ENCODE results near the gene PROSER3.

The PROSER3 gene

DNA sequence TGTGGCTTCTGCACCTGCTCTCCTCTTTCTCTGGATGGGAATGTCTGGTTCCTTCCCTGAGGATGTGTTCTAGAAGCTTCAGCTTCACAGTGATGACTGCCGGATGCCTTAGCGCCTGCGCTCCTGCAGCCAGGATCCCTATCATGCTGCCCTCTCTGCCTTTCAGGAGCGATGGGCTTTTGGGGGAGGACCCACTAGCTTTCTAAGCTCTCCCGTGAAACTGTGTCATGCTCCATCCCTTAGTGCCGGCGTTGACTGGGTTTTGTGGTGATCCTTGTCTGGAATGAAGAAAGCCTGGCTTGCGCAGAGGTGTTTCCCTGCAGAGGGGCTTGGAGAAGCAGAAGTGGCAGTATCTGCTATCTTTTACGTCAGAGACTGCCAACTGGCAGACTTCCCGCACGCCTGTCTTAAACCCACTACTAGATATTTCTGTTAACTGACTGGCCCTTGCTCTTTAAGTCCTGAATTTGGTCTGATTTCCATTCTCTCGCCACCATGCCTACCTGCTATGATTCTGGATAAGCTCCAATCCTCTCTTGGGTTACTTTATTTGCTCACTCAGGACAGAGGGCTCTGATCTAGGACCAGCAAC lies 44.0 kb upstream of the PROSER3 start:
- H3K4me3 ChIP-seq (ENCODE audit: low read depth, low read length) = no peak overlapping the region

DNA sequence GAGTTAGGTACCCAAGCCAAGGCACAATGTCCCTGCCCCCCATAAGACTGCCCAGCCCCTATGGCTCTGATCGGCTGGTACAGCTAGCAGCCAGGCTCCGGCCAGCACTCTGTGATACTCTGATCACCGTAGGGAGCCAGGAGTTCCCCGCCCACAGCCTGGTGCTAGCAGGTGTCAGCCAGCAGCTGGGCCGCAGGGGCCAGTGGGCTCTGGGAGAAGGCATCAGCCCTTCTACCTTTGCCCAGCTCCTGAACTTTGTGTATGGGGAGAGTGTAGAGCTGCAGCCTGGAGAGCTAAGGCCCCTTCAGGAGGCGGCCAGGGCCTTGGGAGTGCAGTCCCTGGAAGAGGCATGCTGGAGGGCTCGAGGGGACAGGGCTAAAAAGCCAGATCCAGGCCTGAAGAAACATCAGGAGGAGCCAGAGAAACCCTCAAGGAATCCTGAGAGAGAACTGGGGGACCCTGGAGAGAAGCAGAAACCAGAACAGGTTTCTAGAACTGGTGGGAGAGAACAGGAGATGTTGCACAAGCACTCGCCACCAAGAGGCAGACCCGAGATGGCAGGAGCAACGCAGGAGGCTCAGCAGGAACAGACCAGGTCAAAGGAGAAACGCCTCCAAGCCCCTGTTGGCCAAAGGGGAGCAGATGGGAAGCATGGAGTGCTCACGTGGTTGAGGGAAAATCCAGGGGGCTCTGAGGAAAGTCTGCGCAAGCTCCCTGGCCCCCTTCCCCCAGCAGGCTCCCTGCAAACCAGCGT lies 43.2 kb upstream of the PROSER3 start:
- DNase-seq (ENCODE audit: low read depth) = peak; percentile 23
- TF ChIP-seq POLR2A (IDR thresholded peaks at IDR 0.05; ENCODE audit: extremely low read depth, insufficient read length) (no peak), MYC (IDR thresholded peaks at IDR 0.05; ENCODE audit: low read depth, low read length) (no peak)
- TF ChIP-seq, protein P1, sequence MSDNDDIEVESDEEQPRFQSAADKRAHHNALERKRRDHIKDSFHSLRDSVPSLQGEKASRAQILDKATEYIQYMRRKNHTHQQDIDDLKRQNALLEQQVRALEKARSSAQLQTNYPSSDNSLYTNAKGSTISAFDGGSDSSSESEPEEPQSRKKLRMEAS (IDR thresholded peaks at IDR 0.05; ENCODE audit: low read depth, low read length) = no peak
- TF ChIP-seq, protein P2, sequence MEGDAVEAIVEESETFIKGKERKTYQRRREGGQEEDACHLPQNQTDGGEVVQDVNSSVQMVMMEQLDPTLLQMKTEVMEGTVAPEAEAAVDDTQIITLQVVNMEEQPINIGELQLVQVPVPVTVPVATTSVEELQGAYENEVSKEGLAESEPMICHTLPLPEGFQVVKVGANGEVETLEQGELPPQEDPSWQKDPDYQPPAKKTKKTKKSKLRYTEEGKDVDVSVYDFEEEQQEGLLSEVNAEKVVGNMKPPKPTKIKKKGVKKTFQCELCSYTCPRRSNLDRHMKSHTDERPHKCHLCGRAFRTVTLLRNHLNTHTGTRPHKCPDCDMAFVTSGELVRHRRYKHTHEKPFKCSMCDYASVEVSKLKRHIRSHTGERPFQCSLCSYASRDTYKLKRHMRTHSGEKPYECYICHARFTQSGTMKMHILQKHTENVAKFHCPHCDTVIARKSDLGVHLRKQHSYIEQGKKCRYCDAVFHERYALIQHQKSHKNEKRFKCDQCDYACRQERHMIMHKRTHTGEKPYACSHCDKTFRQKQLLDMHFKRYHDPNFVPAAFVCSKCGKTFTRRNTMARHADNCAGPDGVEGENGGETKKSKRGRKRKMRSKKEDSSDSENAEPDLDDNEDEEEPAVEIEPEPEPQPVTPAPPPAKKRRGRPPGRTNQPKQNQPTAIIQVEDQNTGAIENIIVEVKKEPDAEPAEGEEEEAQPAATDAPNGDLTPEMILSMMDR (IDR thresholded peaks at IDR 0.05; ENCODE audit: low read depth, low read length) = no peak
- no peak overlapping the region for H3K4me3 ChIP-seq (ENCODE audit: low read depth, low read length)

More for the DNA sequence above, 44.0 kb upstream of the PROSER3 start:
- no peak for DNase-seq (ENCODE audit: low read depth)
- no peak for TF ChIP-seq MYC (IDR thresholded peaks at IDR 0.05; ENCODE audit: low read depth, low read length)

DNA sequence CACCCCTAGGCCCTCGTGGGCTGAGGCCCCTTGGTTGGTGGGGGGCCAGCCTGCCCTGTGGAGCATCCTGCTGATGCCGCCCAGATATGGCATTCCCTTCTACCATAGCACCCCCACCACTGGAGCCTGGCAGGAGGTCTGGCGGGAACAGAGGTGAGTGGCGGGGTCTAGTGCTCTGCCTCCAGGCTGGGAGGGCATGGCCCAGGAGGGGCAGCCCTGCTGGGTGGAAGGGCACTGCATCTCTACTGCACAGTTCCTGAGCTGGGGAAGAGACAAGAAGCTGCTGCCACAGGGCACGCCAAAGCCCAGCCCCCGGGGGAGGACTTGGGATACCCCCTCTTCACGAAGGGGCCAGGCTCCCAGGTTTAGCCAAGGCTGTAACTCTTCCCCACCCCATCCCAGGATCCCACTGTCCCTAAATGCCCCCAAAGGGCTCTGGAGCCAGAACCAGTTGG lies 42.6 kb upstream of the PROSER3 start:
- no peak overlapping the region for H3K4me3 ChIP-seq (ENCODE audit: low read depth, low read length)
- no peak for DNase-seq (ENCODE audit: low read depth)
- TF ChIP-seq MYC (IDR thresholded peaks at IDR 0.05; ENCODE audit: low read depth, low read length) = no peak
- no peak for TF ChIP-seq POLR2A (IDR thresholded peaks at IDR 0.05; ENCODE audit: extremely low read depth, insufficient read length)
- TF ChIP-seq, protein P1 (IDR thresholded peaks at IDR 0.05; ENCODE audit: low read depth, low read length) = no peak
- TF ChIP-seq, protein P2 (IDR thresholded peaks at IDR 0.05; ENCODE audit: low read depth, low read length) = no peak

DNA sequence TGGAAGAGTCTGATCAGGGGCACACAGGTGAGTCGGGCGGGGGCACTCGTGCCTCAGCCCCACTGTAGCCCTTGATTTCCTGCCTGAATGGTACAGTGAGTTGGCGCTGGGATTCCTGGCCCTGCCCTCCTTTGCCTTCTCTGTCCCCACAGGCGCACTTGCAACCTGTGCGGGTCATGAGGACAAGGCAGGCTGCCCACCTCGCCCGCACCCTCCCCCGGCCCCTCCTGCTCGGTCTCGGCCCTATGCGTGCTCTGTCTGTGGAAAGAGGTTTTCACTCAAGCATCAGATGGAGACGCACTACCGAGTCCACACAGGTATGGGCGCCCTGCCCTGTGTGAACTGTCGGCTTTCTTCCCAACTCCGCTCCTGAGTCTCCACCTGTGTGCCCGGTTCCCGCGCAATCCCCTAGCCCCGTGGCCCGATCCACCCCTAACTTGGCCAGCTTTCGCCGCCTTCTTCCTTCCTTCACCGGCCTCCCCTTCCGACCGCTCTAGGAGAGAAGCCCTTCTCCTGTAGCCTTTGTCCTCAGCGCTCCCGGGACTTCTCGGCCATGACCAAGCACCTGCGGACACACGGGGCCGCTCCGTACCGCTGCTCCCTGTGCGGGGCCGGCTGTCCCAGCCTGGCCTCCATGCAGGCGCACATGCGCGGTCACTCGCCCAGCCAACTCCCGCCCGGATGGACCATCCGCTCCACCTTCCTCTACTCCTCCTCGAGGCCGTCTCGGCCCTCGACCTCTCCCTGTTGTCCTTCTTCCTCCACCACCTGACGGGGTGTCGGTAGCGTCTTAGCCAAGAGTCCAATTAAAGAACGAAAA lies 41.8 kb upstream of the PROSER3 start:
- TF ChIP-seq, protein P1 (IDR thresholded peaks at IDR 0.05; ENCODE audit: low read depth, low read length) = peak; percentile 80
- TF ChIP-seq MYC (IDR thresholded peaks at IDR 0.05; ENCODE audit: low read depth, low read length) (no peak; the same call in 1 of the 2 replicates), POLR2A (IDR thresholded peaks at IDR 0.05; ENCODE audit: extremely low read depth, insufficient read length) (peak; percentile 11)
- peak overlapping the region; percentile 54 for H3K4me3 ChIP-seq (ENCODE audit: low read depth, low read length)
- DNase-seq (ENCODE audit: low read depth) = peak; percentile 7

DNA sequence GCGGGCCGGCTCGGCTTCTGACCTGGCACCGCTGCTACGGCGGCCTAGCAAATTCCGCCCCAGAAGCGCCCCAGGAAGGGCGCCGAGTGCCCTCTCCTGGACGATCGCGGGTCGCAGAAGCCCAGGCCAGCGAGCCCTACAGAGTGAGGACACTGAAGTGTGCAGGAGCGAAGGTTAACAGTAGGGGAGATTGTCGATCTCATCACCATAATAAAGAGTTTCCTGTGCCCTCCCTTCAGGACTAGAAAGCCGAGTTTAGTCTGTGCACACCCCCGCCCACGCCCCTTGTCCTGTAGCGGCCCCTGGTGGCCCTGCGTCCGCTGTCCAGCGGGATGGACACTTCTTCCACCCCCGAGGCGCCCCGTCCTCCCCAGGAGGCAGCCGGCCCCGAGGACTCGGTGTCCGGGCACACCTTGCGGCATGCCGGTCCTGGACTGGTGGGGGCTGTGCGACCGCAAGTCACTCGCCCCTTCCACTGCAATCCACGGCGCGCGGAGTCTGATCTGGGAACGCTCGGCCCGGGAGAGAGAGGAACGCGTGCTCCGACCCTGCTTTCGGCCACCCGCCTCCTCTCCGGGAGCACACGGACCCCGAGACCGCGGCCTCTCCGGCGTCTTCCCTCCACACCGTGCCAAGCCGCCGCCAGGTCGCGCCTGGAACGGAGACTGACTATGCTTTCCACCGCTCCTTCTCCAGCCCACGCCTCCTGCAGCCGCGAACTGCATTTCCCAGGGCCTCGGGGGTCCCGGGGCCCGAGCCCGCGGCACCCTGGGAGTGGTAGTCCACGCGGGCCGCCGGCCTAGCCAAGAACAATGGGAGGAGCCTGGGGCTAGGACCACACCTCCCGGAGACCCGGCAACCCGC lies 40.9 kb upstream of the PROSER3 start:
- DNase-seq (ENCODE audit: low read depth) = peak; percentile 85
- peak overlapping the region; percentile 54 for H3K4me3 ChIP-seq (ENCODE audit: low read depth, low read length)
- TF ChIP-seq, protein P2 (IDR thresholded peaks at IDR 0.05; ENCODE audit: low read depth, low read length) = peak; percentile 48
- peak; percentile 41; the same call in 1 of the 2 replicates for TF ChIP-seq MYC (IDR thresholded peaks at IDR 0.05; ENCODE audit: low read depth, low read length)
- TF ChIP-seq, protein P1 (IDR thresholded peaks at IDR 0.05; ENCODE audit: low read depth, low read length) = peak; percentile 17; the same call in 1 of the 2 replicates
- peak; percentile 2 for TF ChIP-seq POLR2A (IDR thresholded peaks at IDR 0.05; ENCODE audit: extremely low read depth, insufficient read length)

Measured in NB4 (cell line).